Neural cell (in vitro differentiated cells): Measurements from ENCODE around the gene MKNK1.

Experiments
- EP300 ChIP-seq: fragments of 450-650 bp; conservative IDR thresholded peaks from 2 replicates; pipeline ENCODE4 v1.6.1; 2014; ENCODE audit warnings: antibody characterized with exemption, mild to moderate bottlenecking, moderate library complexity; ENCODE audit not compliant: poor library complexity, severe bottlenecking
- POLR2AphosphoS5 ChIP-seq: IDR thresholded peaks from 2 replicates; pipeline ENCODE4 v1.6.1; 2012
- SMC3 ChIP-seq: fragments of 450-650 bp; conservative IDR thresholded peaks from 2 replicates; pipeline ENCODE4 v1.6.1; 2014; ENCODE audit warnings: antibody characterized with exemption, mild to moderate bottlenecking, moderate library complexity; ENCODE audit not compliant: poor library complexity
- TF ChIP-seq, protein P1 (sequence below): fragments of 450-650 bp; IDR thresholded peaks from 2 replicates; pipeline ENCODE4 v1.5.1; 2014; ENCODE audit warnings: antibody characterized with exemption, mild to moderate bottlenecking, moderate library complexity; ENCODE audit not compliant: poor library complexity, severe bottlenecking
- TF ChIP-seq, protein P2 (sequence below): IDR thresholded peaks from 2 replicates; pipeline ENCODE4 v1.6.1; 2012; ENCODE audit warnings: borderline replicate concordance

- TF ChIP-seq, protein P1, sequence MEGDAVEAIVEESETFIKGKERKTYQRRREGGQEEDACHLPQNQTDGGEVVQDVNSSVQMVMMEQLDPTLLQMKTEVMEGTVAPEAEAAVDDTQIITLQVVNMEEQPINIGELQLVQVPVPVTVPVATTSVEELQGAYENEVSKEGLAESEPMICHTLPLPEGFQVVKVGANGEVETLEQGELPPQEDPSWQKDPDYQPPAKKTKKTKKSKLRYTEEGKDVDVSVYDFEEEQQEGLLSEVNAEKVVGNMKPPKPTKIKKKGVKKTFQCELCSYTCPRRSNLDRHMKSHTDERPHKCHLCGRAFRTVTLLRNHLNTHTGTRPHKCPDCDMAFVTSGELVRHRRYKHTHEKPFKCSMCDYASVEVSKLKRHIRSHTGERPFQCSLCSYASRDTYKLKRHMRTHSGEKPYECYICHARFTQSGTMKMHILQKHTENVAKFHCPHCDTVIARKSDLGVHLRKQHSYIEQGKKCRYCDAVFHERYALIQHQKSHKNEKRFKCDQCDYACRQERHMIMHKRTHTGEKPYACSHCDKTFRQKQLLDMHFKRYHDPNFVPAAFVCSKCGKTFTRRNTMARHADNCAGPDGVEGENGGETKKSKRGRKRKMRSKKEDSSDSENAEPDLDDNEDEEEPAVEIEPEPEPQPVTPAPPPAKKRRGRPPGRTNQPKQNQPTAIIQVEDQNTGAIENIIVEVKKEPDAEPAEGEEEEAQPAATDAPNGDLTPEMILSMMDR = no peak
- no peak for TF ChIP-seq POLR2AphosphoS5
- TF ChIP-seq, protein P2, sequence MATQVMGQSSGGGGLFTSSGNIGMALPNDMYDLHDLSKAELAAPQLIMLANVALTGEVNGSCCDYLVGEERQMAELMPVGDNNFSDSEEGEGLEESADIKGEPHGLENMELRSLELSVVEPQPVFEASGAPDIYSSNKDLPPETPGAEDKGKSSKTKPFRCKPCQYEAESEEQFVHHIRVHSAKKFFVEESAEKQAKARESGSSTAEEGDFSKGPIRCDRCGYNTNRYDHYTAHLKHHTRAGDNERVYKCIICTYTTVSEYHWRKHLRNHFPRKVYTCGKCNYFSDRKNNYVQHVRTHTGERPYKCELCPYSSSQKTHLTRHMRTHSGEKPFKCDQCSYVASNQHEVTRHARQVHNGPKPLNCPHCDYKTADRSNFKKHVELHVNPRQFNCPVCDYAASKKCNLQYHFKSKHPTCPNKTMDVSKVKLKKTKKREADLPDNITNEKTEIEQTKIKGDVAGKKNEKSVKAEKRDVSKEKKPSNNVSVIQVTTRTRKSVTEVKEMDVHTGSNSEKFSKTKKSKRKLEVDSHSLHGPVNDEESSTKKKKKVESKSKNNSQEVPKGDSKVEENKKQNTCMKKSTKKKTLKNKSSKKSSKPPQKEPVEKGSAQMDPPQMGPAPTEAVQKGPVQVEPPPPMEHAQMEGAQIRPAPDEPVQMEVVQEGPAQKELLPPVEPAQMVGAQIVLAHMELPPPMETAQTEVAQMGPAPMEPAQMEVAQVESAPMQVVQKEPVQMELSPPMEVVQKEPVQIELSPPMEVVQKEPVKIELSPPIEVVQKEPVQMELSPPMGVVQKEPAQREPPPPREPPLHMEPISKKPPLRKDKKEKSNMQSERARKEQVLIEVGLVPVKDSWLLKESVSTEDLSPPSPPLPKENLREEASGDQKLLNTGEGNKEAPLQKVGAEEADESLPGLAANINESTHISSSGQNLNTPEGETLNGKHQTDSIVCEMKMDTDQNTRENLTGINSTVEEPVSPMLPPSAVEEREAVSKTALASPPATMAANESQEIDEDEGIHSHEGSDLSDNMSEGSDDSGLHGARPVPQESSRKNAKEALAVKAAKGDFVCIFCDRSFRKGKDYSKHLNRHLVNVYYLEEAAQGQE = no peak
- TF ChIP-seq SMC3 = no peak
- TF ChIP-seq EP300 = no peak
Measured at GRCh38 chr1:46537651-46538050, 66.4 kb downstream of the MKNK1 start.
